B cell (primary cell): ENCODE measurements around the gene ZNF787.

Experiments used
- EZH2 ChIP-seq: IDR thresholded peaks from 2 replicates; pipeline ENCODE4 v1.6.1; 2012; ENCODE audit warnings: borderline replicate concordance, low read depth, mild to moderate bottlenecking, moderate library complexity, low read length; ENCODE audit not compliant: insufficient read depth, poor library complexity, severe bottlenecking
- TF ChIP-seq, protein P1 (sequence below): fragments of 200-600 bp; IDR thresholded peaks from one replicate; pipeline ENCODE4 v1.8.0; 2022; ENCODE audit warnings: antibody characterized with exemption, mild to moderate bottlenecking

DNA sequence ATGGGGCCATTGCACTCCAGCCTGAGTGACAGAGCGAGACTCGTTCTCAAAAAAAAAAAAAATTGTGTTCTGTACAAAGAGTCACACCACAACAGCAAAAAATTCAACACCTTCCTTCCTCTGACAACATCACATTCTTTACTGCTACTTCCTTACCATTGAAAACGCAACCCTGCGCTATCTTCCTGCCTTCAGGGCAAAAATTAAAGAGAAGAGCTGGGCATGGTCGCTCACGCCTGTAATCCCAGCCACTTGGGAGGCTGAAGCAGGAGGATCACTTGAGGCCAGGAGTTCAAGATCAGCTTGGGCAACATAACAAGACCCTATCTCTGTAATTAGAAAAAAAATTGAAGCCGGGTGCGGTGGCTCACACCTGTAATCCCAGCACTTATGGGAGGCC, 10.6 kb upstream of the ZNF787 start:
- TF ChIP-seq, protein P1, sequence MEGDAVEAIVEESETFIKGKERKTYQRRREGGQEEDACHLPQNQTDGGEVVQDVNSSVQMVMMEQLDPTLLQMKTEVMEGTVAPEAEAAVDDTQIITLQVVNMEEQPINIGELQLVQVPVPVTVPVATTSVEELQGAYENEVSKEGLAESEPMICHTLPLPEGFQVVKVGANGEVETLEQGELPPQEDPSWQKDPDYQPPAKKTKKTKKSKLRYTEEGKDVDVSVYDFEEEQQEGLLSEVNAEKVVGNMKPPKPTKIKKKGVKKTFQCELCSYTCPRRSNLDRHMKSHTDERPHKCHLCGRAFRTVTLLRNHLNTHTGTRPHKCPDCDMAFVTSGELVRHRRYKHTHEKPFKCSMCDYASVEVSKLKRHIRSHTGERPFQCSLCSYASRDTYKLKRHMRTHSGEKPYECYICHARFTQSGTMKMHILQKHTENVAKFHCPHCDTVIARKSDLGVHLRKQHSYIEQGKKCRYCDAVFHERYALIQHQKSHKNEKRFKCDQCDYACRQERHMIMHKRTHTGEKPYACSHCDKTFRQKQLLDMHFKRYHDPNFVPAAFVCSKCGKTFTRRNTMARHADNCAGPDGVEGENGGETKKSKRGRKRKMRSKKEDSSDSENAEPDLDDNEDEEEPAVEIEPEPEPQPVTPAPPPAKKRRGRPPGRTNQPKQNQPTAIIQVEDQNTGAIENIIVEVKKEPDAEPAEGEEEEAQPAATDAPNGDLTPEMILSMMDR = no peak
- TF ChIP-seq EZH2 = no peak
